ENCODE measurements around the gene ASCL1. TPM values are rescaled to one million over a fixed set of nuclear protein-coding genes. Genes with fewer than 3 reads are reported as not detected.

ASCL1 gene
- total RNA-seq, 1 experiment from 2014 or later: not detected

GRCh38 chr12:102918840-102919239, 38.6 kb upstream of the ASCL1 start:
- Histone ChIP-seq H3K27ac (ENCODE audit: low read depth, low read length, poor library complexity, severe bottlenecking) (no peak overlapping the region), H3K4me3 (ENCODE audit: low read depth, low read length, poor library complexity, severe bottlenecking) (no peak overlapping the region), H3K9me3 (ENCODE audit: low read depth, low read length, poor library complexity, severe bottlenecking) (no peaks in the 10 kb centered on the region), H3K27me3 (replicated peaks; ENCODE audit: insufficient read depth, low read depth, low read length, poor library complexity) (peaks cover 6% of the 10 kb centered on the region), H3K4me1 (ENCODE audit: insufficient read depth, low read length, poor library complexity, severe bottlenecking) (no peaks in the 10 kb centered on the region), H3K36me3 (ENCODE audit: insufficient read depth, low read length, poor library complexity, severe bottlenecking) (no peaks in the 10 kb centered on the region)
- intact Hi-C loops (cut with micrococcal nuclease; ENCODE audit: unreplicated experiment): no loop called here
- CTCF ChIA-PET: no interaction called here
- TF ChIP-seq EZH2 (IDR thresholded peaks at IDR 0.05; ENCODE audit: borderline replicate concordance, low read depth, low read length, poor library complexity, severe bottlenecking): no peak
- TF ChIP-seq, protein P1, sequence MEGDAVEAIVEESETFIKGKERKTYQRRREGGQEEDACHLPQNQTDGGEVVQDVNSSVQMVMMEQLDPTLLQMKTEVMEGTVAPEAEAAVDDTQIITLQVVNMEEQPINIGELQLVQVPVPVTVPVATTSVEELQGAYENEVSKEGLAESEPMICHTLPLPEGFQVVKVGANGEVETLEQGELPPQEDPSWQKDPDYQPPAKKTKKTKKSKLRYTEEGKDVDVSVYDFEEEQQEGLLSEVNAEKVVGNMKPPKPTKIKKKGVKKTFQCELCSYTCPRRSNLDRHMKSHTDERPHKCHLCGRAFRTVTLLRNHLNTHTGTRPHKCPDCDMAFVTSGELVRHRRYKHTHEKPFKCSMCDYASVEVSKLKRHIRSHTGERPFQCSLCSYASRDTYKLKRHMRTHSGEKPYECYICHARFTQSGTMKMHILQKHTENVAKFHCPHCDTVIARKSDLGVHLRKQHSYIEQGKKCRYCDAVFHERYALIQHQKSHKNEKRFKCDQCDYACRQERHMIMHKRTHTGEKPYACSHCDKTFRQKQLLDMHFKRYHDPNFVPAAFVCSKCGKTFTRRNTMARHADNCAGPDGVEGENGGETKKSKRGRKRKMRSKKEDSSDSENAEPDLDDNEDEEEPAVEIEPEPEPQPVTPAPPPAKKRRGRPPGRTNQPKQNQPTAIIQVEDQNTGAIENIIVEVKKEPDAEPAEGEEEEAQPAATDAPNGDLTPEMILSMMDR (conservative IDR thresholded peaks at IDR 0.05; ENCODE audit: low read depth, low read length): no peak
- POLR2A ChIA-PET (ENCODE audit: low non-redundant PET): no interaction called here
- DNase-seq (ENCODE audit: low spot score): no peak
- BruUV-seq (replicated peaks): no TSS peak

DNA sequence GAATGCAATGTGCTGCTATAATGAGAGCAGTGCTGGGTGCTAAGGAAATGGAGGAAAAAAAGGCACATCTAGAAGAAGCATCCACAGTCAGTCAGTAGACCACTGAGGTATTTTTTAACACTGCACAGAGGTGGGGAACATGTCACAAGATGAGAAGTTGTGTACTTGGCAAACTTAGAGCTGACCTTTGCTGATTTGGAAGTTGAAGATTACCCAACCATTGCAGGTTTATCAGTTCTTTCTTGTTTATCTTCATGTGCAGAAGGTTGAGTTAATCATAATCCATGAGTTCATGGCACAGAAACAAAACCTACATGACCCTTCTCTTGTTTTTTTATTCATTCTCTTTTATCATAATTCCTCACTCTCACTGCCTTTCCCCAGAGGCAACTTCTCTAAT, 37.2 kb upstream of the ASCL1 start:
- Histone ChIP-seq H3K4me3 (ENCODE audit: low read depth, low read length, poor library complexity, severe bottlenecking) (no peak overlapping the region), H3K36me3 (ENCODE audit: insufficient read depth, low read length, poor library complexity, severe bottlenecking) (no peaks in the 10 kb centered on the region), H3K9me3 (ENCODE audit: low read depth, low read length, poor library complexity, severe bottlenecking) (no peaks in the 10 kb centered on the region), H3K27ac (ENCODE audit: low read depth, low read length, poor library complexity, severe bottlenecking) (no peak overlapping the region), H3K4me1 (ENCODE audit: insufficient read depth, low read length, poor library complexity, severe bottlenecking) (no peaks in the 10 kb centered on the region), H3K27me3 (replicated peaks; ENCODE audit: insufficient read depth, low read depth, low read length, poor library complexity) (peaks cover 14% of the 10 kb centered on the region)
- DNase-seq (ENCODE audit: low spot score): no peak
- BruUV-seq (replicated peaks): no TSS peak
- CTCF ChIA-PET: no interaction called here
- intact Hi-C loops (cut with micrococcal nuclease; ENCODE audit: unreplicated experiment): no loop called here
- TF ChIP-seq, protein P1 (conservative IDR thresholded peaks at IDR 0.05; ENCODE audit: low read depth, low read length): no peak
- POLR2A ChIA-PET (ENCODE audit: low non-redundant PET): no interaction called here

DNA sequence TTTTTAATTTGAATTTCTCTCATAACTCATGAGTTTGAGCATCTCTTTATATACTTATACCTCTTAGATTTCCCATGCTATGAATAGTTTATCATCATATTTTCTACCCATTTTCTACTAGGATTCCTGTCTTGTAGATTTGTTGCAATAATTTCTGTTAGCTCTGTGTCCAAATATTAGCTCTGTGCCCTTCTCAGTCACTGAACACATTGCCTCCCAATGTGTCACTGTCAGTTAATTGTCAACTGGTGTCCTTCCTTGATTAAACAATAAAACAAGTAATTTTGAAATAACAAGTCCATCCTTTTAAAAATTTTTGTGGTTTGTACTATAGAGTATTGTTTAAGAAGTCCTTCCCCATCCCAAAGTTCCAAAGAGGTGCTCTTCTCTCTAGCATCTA, 36.2 kb upstream of the ASCL1 start:
- no peaks in the 10 kb centered on the region for H3K36me3 ChIP-seq (ENCODE audit: insufficient read depth, low read length, poor library complexity, severe bottlenecking)
- DNase-seq (ENCODE audit: low spot score): no peak
- H3K4me3 ChIP-seq (ENCODE audit: low read depth, low read length, poor library complexity, severe bottlenecking): no peak overlapping the region
- BruUV-seq (replicated peaks): no TSS peak
- no peak overlapping the region for H3K27ac ChIP-seq (ENCODE audit: low read depth, low read length, poor library complexity, severe bottlenecking)
- ChIA-PET POLR2A (ENCODE audit: low non-redundant PET) (no interaction called here), CTCF (no interaction called here)
- peaks cover 23% of the 10 kb centered on the region for H3K27me3 ChIP-seq (replicated peaks; ENCODE audit: insufficient read depth, low read depth, low read length, poor library complexity)
- H3K4me1 ChIP-seq (ENCODE audit: insufficient read depth, low read length, poor library complexity, severe bottlenecking): no peaks in the 10 kb centered on the region
- TF ChIP-seq, protein P1 (conservative IDR thresholded peaks at IDR 0.05; ENCODE audit: low read depth, low read length): no peak
- no peak for TF ChIP-seq EZH2 (IDR thresholded peaks at IDR 0.05; ENCODE audit: borderline replicate concordance, low read depth, low read length, poor library complexity, severe bottlenecking)
- intact Hi-C loops (cut with micrococcal nuclease; ENCODE audit: unreplicated experiment): no loop called here
- no peaks in the 10 kb centered on the region for H3K9me3 ChIP-seq (ENCODE audit: low read depth, low read length, poor library complexity, severe bottlenecking)
